C4-2B (cell line): Measurements from ENCODE around the gene PPP1R15B.

Experiments used
- H3K27ac ChIP-seq: fragments of 450-650 bp; 2 replicates; pipeline ENCODE4 v1.5.1; 2017
- ZFX ChIP-seq: fragments of 450-650 bp; IDR thresholded peaks from 2 replicates; pipeline ENCODE4 v1.6.1; 2017
- TF ChIP-seq, protein P1 (sequence below): fragments of 450-650 bp; conservative IDR thresholded peaks from 2 replicates; pipeline ENCODE4 v1.5.1; 2017; ENCODE audit warnings: mild to moderate bottlenecking

Gene PPP1R15B

DNA sequence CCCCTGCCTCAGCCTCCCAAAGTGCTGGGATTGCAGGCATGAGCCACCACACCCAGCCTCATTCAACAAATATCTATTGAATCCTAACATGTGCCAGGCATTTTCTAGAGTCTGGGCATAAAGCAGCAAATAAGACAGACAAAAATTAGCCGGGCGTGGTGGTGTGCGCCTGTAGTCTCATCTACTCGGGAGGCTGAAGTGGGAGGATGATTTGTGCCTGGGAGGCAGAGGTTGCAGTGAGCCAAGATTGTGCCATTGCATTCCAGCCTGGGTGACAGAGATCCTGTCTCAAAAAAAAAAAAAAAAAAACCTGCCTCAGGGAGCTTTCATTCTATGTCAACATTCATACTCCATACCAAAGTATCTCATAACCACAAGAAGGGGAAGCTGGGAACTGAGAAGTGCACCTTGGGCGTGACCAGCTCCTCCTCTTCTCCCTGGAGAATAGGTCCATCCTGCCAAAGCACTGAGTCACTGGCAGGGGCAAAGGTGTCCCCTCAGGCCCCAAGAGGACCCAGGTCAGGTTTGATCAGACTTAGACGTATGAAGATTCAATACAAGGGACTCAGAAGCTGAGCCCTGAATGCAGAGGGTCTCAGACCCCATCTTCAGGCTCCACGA, 36.8 kb upstream of the PPP1R15B start:
- no peak overlapping the region for H3K27ac ChIP-seq
- no peak for TF ChIP-seq ZFX

DNA sequence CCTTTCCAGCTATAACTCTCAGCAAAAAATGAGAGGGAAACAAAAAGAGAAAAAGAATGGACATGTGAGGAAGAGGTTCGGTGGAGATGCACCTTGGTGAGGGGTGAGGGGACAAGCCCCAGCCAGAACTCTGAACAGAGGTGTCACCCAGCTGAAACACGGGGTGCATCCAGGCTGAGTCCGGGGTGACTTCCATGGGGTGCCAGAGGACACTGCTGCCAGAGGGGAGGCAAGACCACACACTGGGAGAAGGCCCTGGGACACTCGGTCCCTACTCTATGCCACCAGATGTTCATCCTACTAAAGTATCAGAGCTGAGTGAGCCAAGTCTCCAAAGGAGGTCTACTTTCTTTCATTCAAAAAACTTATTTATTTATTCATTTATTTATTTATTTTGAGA, 36.1 kb upstream of the PPP1R15B start:
- TF ChIP-seq, protein P1, sequence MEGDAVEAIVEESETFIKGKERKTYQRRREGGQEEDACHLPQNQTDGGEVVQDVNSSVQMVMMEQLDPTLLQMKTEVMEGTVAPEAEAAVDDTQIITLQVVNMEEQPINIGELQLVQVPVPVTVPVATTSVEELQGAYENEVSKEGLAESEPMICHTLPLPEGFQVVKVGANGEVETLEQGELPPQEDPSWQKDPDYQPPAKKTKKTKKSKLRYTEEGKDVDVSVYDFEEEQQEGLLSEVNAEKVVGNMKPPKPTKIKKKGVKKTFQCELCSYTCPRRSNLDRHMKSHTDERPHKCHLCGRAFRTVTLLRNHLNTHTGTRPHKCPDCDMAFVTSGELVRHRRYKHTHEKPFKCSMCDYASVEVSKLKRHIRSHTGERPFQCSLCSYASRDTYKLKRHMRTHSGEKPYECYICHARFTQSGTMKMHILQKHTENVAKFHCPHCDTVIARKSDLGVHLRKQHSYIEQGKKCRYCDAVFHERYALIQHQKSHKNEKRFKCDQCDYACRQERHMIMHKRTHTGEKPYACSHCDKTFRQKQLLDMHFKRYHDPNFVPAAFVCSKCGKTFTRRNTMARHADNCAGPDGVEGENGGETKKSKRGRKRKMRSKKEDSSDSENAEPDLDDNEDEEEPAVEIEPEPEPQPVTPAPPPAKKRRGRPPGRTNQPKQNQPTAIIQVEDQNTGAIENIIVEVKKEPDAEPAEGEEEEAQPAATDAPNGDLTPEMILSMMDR = no peak
- TF ChIP-seq ZFX = no peak
- H3K27ac ChIP-seq = no peak overlapping the region

DNA sequence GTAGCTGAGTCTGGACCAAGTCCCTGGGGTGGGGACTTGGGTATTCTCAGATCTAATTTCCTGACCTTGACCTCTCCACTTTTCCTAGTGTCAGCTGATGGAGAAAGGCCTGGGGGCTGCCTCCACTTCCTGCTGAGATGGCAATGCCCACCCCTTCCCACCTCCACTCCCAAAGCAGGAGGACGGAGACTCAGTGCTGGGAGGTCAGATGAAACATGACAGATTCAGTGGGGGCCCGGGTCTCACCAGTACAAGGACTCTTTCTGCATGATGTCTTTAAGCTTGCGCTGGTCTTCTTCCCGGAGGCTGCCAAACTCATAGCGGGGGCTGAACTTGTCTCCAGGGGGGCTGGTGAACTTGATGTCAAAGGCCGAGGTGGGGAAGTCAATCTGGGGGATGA, 35.6 kb upstream of the PPP1R15B start:
- no peak for TF ChIP-seq ZFX
- TF ChIP-seq, protein P1 = no peak

DNA sequence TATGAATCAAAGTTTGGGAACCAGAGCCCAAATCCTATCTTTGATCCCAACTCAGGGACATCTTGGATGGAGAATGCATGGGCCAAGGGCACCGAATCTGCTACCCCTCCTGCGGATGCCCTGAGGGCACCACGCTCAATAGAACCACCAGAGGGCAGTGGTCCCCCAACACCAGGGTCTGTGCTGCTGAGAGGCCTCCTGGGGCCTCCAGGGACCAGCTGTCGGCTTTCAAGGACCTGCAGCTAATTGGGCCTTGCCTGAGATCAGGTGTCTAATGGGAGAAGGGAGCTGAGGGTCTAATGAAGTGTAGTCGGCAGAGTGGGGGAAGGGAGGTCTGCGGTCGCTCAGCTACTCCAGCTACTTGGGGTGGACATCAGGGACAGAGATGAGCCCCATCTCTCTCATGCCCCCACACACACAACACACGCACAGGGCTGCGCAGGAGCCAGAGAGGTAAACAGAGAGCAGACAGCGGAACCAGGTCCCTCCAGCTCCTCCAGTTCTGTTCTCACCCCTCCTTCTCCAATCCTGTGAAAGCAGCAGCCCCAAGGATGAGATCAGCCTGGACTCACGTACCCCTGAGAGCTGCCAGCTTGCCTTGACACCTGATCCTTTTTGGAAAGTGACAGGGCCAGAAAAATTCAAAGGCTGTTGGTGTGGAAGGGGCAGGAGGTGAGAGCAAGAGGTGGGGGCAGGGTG, 34.9 kb upstream of the PPP1R15B start:
- no peak overlapping the region for H3K27ac ChIP-seq

More for the DNA sequence above, 35.6 kb upstream of the PPP1R15B start:
- no peak overlapping the region for H3K27ac ChIP-seq

DNA sequence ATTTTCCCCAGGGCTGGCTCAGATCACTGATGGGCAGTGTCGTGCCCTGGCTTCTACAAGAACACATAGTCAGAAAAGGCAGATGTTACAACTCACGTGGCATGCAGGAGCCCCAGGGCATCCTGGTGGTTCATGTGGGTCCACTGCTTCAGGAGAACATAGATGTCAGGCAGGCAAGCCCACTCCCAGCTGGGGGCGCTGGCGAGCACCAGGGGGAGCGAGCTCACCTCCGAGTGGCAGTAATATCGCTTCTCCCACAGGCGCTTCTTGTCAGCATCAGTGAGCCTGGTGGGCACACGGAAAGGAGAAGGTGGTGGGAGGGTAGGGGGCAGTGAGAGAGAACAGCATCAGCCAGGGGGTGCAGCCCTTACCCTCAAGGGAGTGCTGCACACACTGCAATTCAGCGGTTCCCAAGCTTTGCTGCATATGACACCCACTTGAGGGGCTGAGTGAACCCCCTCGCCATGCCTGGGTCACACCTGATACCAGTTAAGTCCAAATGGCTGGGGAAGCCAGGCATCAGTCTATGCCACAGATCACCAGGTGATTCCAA, 34.3 kb upstream of the PPP1R15B start:
- TF ChIP-seq ZFX = no peak
- TF ChIP-seq, protein P1 = no peak
- no peak overlapping the region for H3K27ac ChIP-seq

More for the DNA sequence above, 34.9 kb upstream of the PPP1R15B start:
- TF ChIP-seq ZFX = no peak
- TF ChIP-seq, protein P1 = peak; percentile 83

DNA sequence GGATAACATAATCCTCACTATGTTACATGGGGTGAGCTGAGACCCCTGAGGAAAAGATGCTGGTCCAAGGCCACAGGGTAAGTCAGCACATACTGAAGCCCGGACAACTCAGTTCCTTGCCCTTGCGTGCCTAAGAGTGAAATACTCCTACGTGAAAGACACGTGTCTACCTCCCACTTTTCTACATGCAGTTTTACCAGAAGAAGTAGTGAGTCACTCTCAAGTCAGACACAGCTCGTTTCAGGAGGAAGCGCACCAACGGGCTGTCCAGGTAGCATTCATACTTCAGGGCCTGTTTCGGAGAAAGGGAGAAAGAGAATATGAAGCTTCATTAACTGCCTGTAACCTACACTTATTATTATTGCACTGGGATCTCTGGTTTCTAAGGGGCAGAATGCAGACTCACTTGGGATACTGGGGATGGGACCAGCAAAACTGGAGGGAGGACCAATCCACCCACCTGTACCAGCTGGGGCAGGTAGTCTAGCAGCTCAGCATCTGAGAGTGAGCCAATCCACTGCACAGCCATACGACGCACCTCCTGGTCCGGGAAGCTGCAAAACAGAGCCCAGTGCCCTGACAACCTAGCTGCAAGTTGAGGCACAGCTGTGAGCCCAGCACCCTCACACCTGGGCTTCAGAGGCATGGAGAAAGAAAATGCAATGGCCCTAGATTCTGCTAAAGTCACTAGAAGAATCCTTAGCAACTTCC, 32.4 kb upstream of the PPP1R15B start:
- peak overlapping the region; percentile 53 for H3K27ac ChIP-seq
- TF ChIP-seq, protein P1 = no peak
- TF ChIP-seq ZFX = no peak

DNA sequence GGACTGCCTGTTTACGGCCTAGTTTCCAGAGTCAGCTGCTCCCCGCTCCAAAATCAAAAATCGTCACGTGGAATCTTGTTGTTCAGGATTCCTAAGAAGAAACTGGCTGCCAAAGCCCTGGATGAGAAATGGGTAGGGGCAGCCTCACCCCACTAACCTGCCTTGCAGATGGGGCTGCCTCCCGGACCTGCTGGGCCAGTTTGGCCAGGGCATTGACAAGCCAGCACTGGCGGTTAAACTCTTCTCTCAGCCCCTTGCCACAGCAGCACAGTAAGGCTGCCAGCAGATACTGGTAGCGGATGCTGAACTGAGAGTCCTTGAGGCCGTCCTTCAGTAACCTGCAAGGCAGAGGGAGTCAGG, 31.6 kb upstream of the PPP1R15B start:
- H3K27ac ChIP-seq = peak overlapping the region; percentile 53
- TF ChIP-seq ZFX = no peak
- TF ChIP-seq, protein P1 = no peak
